Panc1 (cell line): ENCODE measurements around the gene ELMO2. TPM values are rescaled to one million over a fixed set of nuclear protein-coding genes. Genes with fewer than 3 reads are reported as not detected.

Experiments used
- ATAC-seq: fragments of 200-7000 bp; cut with Tn5 transposase; 2 replicates; pipeline ENCODE4 v1.9.1; 2020; ENCODE audit warnings: mild to moderate bottlenecking, moderate library complexity
- BruUV-seq: library from RNA; stranded (reverse); fragments of 400-500 nt; replicated peaks from 2 replicates; lab custom pipeline; 2021; lab: Mats Ljungman, UMichigan
- CTCF ChIA-PET: fragments of 300-600 bp; sonication (Branson Sonifier 250); formaldehyde crosslinking; loops from one replicate; lab custom pipeline; 2022; ENCODE audit warnings: antibody characterized with exemption; lab: Charles Lee
- POLR2A ChIA-PET: fragments of 300-600 bp; sonication (Branson Sonifier 250); formaldehyde crosslinking; loops from one replicate; lab custom pipeline; 2022; ENCODE audit warnings: antibody characterized with exemption; lab: Charles Lee
- DNase-seq: peaks from one replicate; pipeline ENCODE4 v3.0.0-alpha.2; 2010; ENCODE audit warnings: low read depth, low spot score
- H3K27ac ChIP-seq: 2 replicates; pipeline ENCODE4 v1.5.1; 2011; ENCODE audit warnings: mild to moderate bottlenecking, low read length, inconsistent platforms
- H3K27me3 ChIP-seq: fragments of 200-500 bp; sonication (Bioruptor generic); 2 replicates; pipeline ENCODE4 v1.6.0; 2014; ENCODE audit warnings: low read length, inconsistent platforms; ENCODE audit not compliant: control insufficient read depth, insufficient read depth
- H3K36me3 ChIP-seq: fragments of 200-500 bp; sonication (Bioruptor generic); 2 replicates; pipeline ENCODE4 v1.5.1; 2014; ENCODE audit warnings: inconsistent platforms, mild to moderate bottlenecking, low read length, moderate library complexity; ENCODE audit not compliant: control insufficient read depth, insufficient read depth
- H3K4me1 ChIP-seq: 2 replicates; pipeline ENCODE4 v1.5.1; 2011; ENCODE audit warnings: inconsistent platforms, mild to moderate bottlenecking, low read length, moderate library complexity; ENCODE audit not compliant: control insufficient read depth, insufficient read depth
- H3K4me3 ChIP-seq, 2 experiments: 2 replicates each; pipeline ENCODE4 v1.5.1; 2011 to 2012; ENCODE audit warnings: low read depth in 2 of 2, low read length in 2 of 2, mild to moderate bottlenecking in 2 of 2, inconsistent platforms in 1 of 2, moderate library complexity in 1 of 2
- H3K9me3 ChIP-seq: fragments of 200-500 bp; sonication (Bioruptor generic); 2 replicates; pipeline ENCODE4 v1.5.1; 2014; ENCODE audit warnings: low read depth, mild to moderate bottlenecking, inconsistent platforms, low read length, moderate library complexity; ENCODE audit not compliant: control insufficient read depth, insufficient read depth
- POLR2AphosphoS5 ChIP-seq: IDR thresholded peaks from 2 replicates; pipeline ENCODE4 v1.6.1; 2012; ENCODE audit warnings: mild to moderate bottlenecking, low read depth, low read length, moderate library complexity
- SIN3A ChIP-seq: IDR thresholded peaks from 2 replicates; pipeline ENCODE4 v1.6.1; 2012; ENCODE audit warnings: low read depth, mild to moderate bottlenecking, low read length, moderate library complexity, borderline replicate concordance; ENCODE audit not compliant: insufficient read depth
- TCF7L2 ChIP-seq: IDR thresholded peaks from 2 replicates; pipeline ENCODE4 v1.6.1; 2011; ENCODE audit warnings: mild to moderate bottlenecking, low read depth, low read length, inconsistent platforms
- in situ Hi-C: cut with HindIII; loops from 2 replicates; pipeline ENCODE4 v1.10.0; 2016; ENCODE audit warnings: low sequenced_read_pairs, low pct_unique_long_range_greater_than_20kb
- intact Hi-C: fragments of 100-400 bp; cut with micrococcal nuclease; formaldehyde crosslinking; loops from one replicate; pipeline ENCODE4 v1.10.0; 2022; ENCODE audit not compliant: unreplicated experiment
- total RNA-seq: library from RNA; stranded (reverse); gene quantifications from one replicate; pipeline ENCODE4 v1.2.1, GENCODE V29; 2021; ENCODE audit not compliant: unreplicated experiment
- TF ChIP-seq, protein P1 (sequence below): fragments of 450-650 bp; IDR thresholded peaks from 2 replicates; pipeline ENCODE4 v1.5.1; 2017; ENCODE audit warnings: mild to moderate bottlenecking
- TF ChIP-seq, protein P2 (sequence below), 2 experiments: IDR thresholded peaks; 2 replicates each; pipeline ENCODE4 v1.6.1; 2011 to 2012; ENCODE audit warnings: low read depth in 2 of 2, control low read depth in 1 of 2, low read length in 1 of 2, mild to moderate bottlenecking in 1 of 2, moderate library complexity in 1 of 2; ENCODE audit not compliant: insufficient read depth in 1 of 2

Gene ELMO2
- total RNA-seq, 1 experiment from 2014 or later: 40.4 TPM

DNA sequence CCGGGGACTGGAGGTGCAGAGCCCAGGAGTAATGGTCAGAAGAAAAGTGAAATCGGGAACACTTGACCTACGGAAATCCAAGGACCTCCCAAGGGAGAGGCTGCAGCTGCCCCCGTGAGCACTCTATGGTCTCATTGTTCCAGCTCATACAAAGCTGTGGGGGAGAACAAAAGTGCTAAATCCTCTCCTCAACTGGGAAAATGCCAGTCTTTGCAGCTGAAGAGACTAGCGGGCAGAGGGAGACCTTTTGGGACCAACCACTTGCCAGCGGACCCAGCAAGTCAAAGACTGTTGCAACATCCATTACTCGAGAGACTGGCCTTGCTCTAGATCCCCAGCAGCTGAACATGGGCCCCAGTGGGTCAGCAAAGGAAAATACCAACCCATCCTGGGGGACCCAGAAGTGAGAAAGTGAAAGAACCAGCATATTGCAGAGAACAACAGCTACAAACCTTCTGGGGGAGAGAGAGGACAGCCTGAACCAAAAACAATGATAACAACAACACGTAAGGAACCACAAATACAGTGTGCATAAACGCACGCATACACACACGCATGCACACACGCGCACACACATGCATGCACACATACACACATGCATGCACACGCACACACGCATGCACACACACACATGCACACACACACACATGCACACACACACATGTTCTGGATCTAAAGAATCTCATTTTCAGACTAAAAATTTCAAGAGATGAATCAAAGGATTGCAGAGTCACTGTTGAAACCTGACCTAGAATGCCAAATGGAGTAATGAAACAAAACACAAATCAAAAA, 24.7 kb upstream of the ELMO2 start:
- peaks cover 24% of the 10 kb centered on the region for H3K27me3 ChIP-seq
- ATAC-seq (no peak), DNase-seq (no peak)
- no TSS peak for BruUV-seq
- H3K9me3 ChIP-seq: no peaks in the 10 kb centered on the region
- in situ Hi-C loops (no loop called here), intact Hi-C loops (no loop called here)
- TF ChIP-seq, protein P1, sequence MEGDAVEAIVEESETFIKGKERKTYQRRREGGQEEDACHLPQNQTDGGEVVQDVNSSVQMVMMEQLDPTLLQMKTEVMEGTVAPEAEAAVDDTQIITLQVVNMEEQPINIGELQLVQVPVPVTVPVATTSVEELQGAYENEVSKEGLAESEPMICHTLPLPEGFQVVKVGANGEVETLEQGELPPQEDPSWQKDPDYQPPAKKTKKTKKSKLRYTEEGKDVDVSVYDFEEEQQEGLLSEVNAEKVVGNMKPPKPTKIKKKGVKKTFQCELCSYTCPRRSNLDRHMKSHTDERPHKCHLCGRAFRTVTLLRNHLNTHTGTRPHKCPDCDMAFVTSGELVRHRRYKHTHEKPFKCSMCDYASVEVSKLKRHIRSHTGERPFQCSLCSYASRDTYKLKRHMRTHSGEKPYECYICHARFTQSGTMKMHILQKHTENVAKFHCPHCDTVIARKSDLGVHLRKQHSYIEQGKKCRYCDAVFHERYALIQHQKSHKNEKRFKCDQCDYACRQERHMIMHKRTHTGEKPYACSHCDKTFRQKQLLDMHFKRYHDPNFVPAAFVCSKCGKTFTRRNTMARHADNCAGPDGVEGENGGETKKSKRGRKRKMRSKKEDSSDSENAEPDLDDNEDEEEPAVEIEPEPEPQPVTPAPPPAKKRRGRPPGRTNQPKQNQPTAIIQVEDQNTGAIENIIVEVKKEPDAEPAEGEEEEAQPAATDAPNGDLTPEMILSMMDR: no peak
- TF ChIP-seq, protein P2, sequence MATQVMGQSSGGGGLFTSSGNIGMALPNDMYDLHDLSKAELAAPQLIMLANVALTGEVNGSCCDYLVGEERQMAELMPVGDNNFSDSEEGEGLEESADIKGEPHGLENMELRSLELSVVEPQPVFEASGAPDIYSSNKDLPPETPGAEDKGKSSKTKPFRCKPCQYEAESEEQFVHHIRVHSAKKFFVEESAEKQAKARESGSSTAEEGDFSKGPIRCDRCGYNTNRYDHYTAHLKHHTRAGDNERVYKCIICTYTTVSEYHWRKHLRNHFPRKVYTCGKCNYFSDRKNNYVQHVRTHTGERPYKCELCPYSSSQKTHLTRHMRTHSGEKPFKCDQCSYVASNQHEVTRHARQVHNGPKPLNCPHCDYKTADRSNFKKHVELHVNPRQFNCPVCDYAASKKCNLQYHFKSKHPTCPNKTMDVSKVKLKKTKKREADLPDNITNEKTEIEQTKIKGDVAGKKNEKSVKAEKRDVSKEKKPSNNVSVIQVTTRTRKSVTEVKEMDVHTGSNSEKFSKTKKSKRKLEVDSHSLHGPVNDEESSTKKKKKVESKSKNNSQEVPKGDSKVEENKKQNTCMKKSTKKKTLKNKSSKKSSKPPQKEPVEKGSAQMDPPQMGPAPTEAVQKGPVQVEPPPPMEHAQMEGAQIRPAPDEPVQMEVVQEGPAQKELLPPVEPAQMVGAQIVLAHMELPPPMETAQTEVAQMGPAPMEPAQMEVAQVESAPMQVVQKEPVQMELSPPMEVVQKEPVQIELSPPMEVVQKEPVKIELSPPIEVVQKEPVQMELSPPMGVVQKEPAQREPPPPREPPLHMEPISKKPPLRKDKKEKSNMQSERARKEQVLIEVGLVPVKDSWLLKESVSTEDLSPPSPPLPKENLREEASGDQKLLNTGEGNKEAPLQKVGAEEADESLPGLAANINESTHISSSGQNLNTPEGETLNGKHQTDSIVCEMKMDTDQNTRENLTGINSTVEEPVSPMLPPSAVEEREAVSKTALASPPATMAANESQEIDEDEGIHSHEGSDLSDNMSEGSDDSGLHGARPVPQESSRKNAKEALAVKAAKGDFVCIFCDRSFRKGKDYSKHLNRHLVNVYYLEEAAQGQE (IDR thresholded peaks at IDR 0.05; ENCODE audit: insufficient read depth in 1 of 2, low read depth in 2 of 2, low read length in 1 of 2): no peak
- TF ChIP-seq TCF7L2: no peak
- no peak for TF ChIP-seq POLR2AphosphoS5
- no peak for TF ChIP-seq SIN3A
- no peak overlapping the region for H3K4me3 ChIP-seq
- POLR2A ChIA-PET: no interaction called here
- H3K36me3 ChIP-seq: no peaks in the 10 kb centered on the region
- CTCF ChIA-PET: no interaction called here
- no peak overlapping the region for H3K27ac ChIP-seq
- H3K4me1 ChIP-seq: no peaks in the 10 kb centered on the region

DNA sequence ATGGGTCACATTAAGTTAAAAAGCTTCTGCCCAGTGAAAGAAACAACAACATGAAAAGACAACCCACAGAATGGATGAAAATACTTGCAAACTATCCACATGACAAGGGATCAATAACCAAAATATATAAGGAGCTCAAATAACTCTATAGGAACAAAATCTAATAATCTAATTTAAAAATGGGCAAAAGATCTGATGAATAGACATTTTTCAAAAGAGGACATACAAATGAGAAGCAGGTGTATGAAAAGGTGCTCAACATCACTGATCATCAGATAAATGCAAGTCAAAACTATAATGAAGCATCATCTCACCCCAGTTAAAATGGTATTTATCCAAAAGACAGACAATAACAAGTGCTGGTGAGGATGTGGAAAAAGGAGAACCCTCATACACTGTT, 21.0 kb upstream of the ELMO2 start:
- intact Hi-C loops: no loop called here
- no peaks in the 10 kb centered on the region for H3K9me3 ChIP-seq
- H3K4me1 ChIP-seq: no peaks in the 10 kb centered on the region
- no peak overlapping the region for H3K4me3 ChIP-seq
- DNase-seq (no peak), ATAC-seq (no peak)
- BruUV-seq: no TSS peak
- TF ChIP-seq, protein P2 (IDR thresholded peaks at IDR 0.05; ENCODE audit: insufficient read depth in 1 of 2, low read depth in 2 of 2, low read length in 1 of 2): no peak
- TF ChIP-seq SIN3A (no peak), TCF7L2 (no peak), POLR2AphosphoS5 (no peak)
- TF ChIP-seq, protein P1: no peak
- H3K36me3 ChIP-seq: no peaks in the 10 kb centered on the region
- no peak overlapping the region for H3K27ac ChIP-seq
- ChIA-PET POLR2A (no interaction called here), CTCF (no interaction called here)
- peaks cover 34% of the 10 kb centered on the region for H3K27me3 ChIP-seq
- in situ Hi-C loops: no loop called here
